GM18868 (cell line): ENCODE measurements around the gene CTNNA3.

Experiments
- ATAC-seq: cut with Tn5 transposase; IDR thresholded peaks from one replicate; pipeline ENCODE4 v1.9.1; 2021; ENCODE audit warnings: mild to moderate bottlenecking, moderate library complexity; ENCODE audit not compliant: unreplicated experiment

The CTNNA3 gene

DNA sequence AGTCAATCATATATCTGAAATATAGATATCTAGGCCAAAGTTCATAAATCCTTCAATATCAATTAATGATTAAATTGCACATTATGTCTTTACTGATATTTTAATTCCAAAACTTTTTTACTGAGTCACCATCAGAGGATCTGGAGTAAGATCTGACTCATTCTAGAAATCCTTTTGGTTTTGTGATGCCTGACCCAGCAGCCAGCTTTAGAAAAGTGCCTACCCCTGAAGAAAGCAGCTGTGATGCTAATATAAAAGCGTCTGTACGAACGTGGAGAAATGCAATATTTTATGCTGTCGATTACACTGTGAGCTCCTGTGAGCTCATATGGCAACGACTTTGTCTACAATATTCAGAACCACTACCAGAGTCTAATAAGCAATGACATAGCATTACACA, 912.7 kb downstream of the CTNNA3 start:
- no peak for ATAC-seq

DNA sequence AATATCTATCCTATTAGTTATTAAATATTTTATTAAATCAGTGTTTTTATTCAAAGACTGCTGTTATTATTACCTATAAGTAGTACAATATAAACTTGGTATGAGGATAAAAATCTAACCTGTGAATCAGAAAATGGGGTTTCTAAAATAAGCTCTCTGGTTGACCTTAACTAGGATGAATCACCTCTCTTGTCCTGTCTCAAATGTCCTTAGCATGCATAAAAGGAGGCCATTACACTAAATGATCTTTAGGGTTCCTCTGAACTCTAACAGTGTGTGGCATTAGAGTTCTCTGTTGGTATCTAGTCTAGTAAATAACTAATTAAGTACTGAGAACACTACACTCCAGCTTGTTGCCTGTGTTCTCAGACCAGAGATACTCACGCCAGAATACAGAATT, 913.2 kb downstream of the CTNNA3 start:
- no peak for ATAC-seq

DNA sequence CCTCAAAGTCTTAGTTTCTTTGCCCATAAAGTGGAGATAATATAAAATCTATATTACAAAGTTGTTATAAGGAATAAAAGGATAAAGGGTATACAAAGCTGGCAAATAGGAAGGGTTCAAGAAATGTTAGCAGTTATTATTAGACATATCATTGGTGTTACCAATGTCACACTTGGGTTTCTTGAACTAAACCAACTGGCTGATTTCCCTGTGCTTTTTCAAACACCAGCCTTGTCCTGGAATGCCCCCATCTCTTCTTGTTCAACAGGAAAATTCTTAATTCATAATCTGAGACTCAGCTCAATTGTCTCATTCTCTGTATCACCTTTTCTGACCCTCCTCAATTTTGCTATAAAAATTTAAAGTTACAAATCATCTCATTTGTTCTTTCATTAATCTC, 913.9 kb downstream of the CTNNA3 start:
- ATAC-seq, result no peak

DNA sequence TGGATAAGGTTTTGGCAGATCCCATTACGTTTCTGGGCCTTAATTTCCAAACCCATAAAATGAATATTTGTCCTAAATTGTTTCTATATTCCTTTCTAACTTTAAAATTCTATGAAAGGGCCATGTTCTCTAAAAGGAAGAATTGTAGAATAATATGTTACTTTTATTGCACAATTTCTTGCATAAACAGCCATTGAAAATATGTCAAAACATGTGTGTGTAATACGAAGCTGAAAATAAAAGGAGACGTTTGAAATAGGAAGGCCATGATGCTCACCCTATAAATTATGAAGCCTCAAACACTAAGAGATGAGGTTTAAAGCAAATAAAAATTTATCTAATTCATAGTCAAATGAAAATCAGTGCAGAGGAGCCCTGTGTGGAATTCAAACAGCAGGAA, 915.2 kb downstream of the CTNNA3 start:
- ATAC-seq, result no peak

DNA sequence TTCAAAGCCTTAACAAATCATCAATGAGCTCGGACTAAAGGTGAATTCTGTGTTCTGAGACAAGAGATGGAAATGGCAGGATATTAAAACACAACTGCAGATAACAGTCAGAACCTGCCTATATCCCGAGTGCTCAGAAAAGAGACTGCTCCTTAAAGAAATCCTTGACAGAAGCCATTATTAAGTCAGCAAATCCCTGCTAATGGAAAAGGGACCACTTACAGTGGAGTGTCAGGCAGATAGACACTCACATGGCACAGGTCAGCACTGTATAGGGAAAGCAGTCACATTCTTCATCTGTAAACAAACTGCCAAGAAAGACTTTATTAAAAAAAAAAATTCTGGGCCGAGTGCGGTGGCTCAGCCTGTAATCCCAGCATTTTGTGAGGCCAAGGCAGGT, 917.6 kb downstream of the CTNNA3 start:
- no peak for ATAC-seq

DNA sequence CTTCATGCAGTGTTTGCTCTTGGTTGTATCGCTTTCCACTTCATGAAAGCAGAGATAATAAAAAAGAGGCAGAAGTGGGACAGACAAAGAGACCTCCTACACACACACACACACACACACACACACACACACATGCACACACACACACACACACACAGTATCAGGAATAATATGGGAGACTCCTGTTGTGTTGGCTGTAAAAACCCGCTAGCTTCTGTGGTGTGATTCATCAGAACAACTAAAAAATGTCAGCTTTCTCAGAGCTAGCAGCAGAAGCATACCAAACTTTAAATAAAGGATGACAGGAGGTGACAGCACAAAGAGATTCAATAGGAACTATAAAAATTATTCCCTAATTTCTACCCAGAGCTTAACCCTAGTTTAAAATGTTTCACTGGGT, 918.3 kb downstream of the CTNNA3 start:
- no peak for ATAC-seq

DNA sequence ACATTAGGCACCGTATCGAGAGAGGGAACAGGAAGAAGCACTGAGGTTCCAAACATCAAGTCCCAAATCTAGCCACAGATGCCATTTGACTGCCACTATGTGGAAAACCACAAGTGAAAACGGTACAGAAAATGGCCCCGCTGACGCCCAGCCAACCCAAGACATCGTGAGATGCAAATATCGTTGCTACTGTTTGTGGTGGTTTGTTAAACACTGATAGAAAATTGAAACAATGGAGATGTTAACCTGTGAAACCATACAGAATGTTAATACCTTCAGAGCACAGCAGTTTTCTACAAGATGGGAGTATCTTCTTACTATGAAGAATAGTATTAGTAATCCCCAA, 922.5 kb downstream of the CTNNA3 start:
- ATAC-seq, result no peak

DNA sequence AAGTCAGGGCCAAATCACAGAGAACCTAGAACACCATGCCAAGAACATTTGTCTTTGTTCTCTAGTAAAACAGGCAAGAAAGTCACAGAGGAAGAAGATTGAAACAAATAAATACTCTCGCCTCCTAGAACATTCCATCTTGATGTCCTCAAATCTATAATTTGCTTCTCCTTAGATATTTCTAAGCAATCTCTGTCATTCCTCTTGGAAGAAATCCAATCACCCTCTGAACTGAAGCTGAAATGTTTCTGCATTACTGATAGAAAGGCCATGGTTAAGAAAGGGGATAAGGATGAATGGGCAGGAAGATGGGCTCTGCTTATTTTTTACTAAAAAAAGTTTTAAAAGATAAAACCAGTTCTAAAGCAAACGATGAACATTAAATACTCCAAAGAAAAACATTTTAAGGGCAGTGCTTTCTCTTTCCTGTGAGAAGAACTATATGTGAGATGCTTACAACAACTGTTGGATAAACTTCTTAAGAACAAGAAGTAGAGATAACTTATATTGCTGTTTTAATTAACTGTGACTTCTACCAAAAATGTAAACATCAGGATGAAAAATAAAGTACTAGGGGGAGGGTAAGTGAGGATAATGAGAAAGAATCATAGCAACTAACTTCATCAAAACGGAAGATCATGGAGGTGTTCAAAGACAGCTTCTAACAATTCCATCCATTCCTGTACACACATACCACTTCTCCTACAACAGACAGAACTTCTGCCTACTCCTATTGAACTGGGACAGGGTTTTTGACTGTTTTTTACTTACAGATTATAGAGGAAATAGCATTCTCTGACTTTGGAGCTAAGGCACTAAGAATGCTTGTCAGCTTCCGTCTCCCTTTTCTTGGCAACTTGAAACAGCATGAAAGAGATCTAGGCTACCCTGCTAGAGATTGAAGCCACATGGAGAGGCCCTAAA, 923.2 kb downstream of the CTNNA3 start:
- ATAC-seq, result no peak

DNA sequence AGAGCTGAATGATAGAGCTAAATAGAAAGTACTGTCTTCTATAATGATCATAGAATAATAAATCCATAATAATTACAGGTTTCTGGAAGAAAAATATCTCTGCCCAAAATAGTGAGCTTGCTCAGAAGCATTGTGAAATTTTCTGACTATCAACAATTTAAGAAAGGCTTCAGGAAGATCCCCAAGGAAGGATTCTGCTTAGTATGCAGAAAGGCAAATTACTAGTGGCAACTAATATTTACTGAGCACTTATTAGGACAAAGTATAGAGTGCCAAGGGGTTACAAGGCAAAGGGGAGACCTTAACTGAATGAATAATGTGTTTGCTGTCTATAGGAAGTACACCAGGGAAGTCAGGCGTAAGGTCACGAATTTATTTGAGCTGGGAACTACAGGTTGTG, 928.3 kb downstream of the CTNNA3 start:
- no peak for ATAC-seq

DNA sequence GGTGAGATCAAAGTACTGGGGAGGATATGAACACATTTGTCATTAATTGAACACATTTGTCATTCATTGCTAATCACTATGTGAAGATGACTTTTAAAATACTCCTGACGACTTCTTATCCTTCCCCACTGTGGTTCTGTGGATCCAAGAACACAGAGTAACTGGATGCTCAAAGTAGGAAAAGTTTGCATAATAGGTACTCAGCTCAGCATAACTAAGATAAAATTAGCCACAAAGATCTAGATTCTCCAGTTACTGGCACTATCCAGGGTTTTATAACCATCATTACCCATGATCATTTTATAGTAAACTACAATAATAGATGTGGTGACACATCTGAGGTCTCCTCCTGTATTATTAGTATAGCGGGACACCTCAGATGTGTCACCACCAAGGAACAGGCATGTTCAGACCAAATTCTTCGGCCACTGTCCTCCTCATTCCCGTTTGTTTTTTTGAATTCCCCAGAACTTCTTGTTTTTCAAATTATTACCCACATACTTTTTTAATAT, 933.7 kb downstream of the CTNNA3 start:
- ATAC-seq, result no peak

DNA sequence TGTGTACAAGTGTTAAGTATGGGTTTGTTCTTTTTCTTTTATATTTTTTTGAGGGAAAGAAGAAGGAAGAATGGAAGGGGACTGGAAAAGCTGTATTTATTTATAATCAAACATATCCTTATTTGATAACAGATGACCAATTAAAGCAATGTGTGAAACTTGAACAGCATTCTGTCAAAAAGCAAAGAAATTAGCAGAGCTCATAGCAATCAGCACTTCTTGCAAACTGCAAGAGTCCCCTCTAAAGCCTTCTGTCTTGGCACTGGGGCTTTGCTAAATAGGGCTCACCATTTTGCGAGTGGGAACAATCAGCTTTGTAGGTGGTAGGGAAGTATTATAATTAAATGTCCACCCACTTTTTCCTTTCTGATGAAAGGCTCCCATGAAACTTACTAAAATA, 935.1 kb downstream of the CTNNA3 start:
- ATAC-seq, result no peak

DNA sequence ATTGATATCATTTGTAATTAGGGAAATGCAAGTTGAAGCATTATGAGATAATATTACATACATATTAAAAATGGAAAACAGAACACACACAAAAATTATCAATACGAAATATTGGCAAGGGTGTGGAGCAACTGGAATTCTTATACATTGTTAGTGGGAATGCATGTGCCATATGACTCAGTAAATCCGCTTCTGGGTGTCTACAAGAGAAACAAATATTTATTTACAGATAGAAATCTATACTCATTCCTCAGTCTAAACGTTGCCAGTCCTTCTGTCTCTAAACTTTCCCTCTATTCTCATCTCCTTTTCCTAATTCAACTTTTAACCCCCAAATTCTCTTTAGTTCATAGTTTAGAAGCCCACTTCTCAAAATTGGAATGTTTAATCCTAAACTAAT, 940.5 kb downstream of the CTNNA3 start:
- ATAC-seq, result no peak

DNA sequence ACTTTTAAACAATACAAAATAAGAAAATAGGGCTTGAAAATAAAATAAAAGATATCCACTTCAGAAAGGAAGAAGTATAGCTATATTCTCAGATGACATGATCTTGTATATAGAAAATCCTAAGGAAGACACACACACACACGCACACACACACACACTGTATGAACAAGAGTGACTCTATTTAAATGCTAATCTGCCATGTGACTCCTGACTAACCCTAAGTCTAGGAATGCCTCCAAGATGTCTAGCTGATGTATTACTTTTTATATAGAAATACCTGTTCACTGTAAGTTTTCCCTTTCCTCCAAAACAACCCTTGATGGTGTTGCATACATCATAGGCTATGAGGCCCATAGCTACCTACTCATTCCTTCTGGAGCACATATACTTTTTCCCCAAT, 943.3 kb downstream of the CTNNA3 start:
- no peak for ATAC-seq

DNA sequence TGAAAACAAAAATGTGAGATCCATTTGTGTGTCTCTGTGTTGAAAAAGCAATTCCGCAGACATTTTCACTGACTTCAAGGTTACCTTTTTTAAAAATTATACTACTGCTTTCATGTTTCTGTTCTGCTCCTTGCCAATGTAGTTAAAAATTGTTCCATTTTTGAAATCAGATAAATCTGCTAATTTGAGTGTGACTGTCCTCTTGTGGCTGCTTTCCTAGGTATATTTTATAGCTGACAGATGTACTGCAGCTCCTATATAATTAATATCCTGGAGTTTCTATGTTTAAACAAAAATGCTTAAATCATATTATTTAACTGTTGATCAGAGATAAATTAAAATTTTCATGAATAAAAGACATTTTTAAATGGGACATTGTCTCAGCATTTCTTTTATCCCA, 947.8 kb downstream of the CTNNA3 start:
- no peak for ATAC-seq

DNA sequence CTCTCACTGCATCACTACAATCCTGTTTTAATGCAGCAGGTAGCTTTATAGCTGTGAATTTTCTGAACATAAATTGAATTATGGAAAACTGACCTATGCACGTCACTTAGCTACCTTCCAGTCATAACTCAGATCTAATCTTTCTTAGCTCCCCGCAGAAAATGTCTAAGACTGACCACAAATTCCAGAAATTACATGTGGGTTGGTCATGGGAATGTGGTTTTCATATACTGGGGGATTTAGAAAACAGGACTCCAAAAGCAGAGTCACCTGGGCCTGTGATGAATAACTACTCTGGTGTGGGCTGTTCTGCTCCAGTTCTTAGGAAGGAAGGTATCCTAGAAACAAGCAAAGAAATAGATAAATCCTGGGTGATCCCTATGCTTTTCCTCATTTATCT, 948.5 kb downstream of the CTNNA3 start:
- no peak for ATAC-seq

DNA sequence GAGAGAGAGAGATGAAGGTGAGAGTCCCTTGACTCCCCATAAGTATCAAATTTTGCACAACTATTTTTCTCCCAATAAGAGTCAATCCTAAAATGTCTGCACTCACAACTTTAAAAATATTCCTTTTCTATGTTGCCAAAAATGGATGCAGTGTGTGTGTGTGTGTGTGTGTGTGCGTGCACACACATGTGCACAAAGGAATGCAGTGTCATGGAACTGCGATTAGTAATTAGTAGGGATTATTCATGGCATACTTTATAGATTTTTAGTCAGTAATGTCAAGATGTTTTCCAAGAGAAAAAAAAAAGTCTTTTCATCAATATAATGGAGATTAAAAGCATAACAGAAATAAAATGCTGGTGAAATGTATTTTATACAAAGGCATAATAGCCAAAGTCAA, 949.3 kb downstream of the CTNNA3 start:
- no peak for ATAC-seq

DNA sequence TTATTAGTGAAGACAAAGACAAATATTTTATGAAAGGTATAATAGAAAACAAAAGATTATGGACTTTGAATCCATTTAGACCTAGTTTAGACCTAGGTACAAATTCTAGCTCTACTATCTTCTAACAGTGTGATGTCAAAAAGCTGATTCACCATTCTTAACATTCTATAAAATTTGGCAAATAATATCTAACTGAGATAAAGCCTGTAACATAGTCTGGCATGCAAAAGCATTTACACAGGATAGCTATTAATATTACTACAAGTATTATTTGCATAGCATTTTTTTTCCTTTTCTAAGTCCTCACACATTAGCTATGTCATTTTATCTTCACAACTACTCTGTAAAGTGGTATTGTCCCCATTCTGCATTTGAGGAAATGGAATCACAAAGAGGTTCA, 949.7 kb downstream of the CTNNA3 start:
- ATAC-seq, result no peak

DNA sequence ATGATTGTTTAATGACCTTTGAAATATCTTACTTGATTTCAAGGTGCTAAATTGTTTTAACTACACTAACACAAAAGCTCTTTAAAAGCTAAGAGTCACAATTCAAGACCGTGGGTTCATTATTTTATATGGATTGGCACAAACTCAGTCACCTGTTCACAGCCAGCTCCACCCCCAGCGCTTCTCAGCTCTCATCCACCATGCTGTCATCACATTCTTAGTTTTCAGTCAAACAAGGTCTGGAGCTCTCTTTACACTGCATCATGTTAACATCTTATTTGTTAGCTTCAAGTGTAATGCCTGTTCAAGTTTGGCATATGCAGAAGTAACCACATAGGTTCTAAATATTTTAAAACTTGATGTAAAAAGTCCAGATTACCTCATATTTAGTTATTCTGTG, 951.1 kb downstream of the CTNNA3 start:
- ATAC-seq, result no peak

DNA sequence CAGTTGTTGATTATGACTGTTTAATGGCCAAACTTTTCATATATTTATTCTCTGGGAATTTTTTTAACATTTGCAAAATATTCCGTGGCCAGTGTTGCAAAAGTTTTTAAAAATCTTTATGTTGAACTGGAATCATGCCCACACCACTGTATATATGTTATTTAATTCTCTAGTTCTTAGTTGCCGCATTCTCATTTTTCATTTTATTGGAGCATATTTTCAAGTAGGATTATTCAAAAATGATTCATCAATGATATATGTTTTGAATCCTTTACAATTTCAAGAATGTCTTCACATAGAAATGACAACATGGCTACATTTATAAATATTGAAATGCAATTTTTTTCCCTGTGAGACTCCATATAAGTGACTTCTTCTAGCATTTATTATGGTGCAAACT, 958.8 kb downstream of the CTNNA3 start:
- ATAC-seq, result no peak

DNA sequence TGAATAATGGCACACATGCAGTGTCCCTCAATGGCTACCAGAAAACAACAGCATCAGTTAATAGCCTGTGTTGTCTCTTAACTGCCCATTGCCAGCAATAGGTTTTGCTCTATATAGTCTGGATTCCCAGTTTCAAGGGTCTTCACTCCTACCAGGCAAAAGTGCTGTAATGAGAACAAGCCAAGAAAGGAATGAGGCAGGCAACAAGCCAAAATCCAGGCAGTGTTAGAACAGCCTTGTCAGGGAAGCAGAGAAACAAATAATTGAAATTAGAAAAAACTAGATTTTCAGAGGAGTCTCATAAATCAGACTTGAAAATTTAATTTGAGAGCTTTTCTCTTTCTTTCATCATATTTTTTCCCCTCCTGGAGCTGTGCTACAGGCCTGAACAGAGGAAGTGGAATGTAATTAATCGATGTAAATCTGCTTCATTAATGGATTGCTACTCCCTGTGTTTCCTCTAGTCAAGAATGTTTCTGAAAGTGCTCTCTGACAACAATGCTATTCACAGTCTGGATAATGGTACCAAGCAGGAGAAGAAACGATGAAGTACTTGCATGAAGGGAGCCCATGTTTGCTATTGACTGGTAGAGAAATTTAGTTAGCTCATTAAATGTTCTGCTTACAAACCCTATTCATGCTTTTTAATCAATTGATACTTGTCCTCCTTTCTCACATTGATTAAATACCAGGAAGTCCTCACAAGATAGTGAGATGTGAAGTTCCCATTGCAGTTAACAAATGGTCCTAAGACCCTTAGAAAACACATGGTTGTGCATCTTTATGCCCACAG, 972.2 kb downstream of the CTNNA3 start:
- ATAC-seq, result no peak

DNA sequence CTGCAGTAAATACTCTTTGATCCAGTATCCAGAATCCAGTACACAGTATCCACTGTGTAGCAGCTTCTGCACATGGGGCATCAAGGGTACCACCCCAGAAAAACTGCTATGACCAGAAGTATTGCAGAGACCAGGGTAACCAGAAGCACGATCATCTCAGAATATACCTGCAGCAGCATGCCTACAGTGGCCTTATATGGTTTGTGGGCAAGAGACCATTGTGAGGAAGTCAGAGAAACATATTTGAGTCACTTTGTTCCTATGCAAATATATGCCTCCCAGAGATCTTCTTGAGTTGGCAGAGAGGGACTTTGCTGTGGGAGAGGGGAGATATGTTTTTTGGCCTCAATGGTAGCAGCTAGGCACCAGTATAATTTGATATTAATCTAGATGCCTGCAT, 976.5 kb downstream of the CTNNA3 start:
- no peak for ATAC-seq
